ENCODE results near the gene CAMKK1.
A peak's percentile ranks its signal among the peaks of the same experiment; 100 is the strongest.

CAMKK1 gene

GRCh38 chr17:3884188-3884587 lies 8.7 kb downstream of the CAMKK1 start:
- Histone ChIP-seq H3K27me3 (ENCODE audit: insufficient read depth, insufficient read length) (no peaks in the 10 kb centered on the region), H3K4me1 (ENCODE audit: insufficient read depth, insufficient read length) (peaks cover 27% of the 10 kb centered on the region), H3K9ac (ENCODE audit: insufficient read length, low read depth) (no peak overlapping the region), H3K36me3 (ENCODE audit: insufficient read depth, insufficient read length, low read length) (peaks cover 11% of the 10 kb centered on the region), H3K4me3 (ENCODE audit: insufficient read length, low read depth) (no peak overlapping the region), H3K9me3 (ENCODE audit: insufficient read depth, low read length) (no peaks in the 10 kb centered on the region)
- TF ChIP-seq SUZ12 (IDR thresholded peaks at IDR 0.05; ENCODE audit: extremely low read depth, insufficient read depth, insufficient read length) (no peak), YY1 (IDR thresholded peaks at IDR 0.05; ENCODE audit: insufficient read depth, insufficient read length) (no peak), ZNF274 (IDR thresholded peaks at IDR 0.05; ENCODE audit: low read depth, low read length) (no peak)
- no peak for DNase-seq (ENCODE audit: low read depth, low spot score)

GRCh38 chr17:3882276-3882675 lies 10.6 kb downstream of the CAMKK1 start:
- H3K36me3 ChIP-seq (ENCODE audit: insufficient read depth, insufficient read length, low read length), result peaks cover 11% of the 10 kb centered on the region

GRCh38 chr17:3880983-3881382 lies 11.9 kb downstream of the CAMKK1 start:
- TF ChIP-seq ZNF274 (IDR thresholded peaks at IDR 0.05; ENCODE audit: low read depth, low read length) (no peak), YY1 (IDR thresholded peaks at IDR 0.05; ENCODE audit: insufficient read depth, insufficient read length) (no peak), SUZ12 (IDR thresholded peaks at IDR 0.05; ENCODE audit: extremely low read depth, insufficient read depth, insufficient read length) (no peak)
- DNase-seq (ENCODE audit: low read depth, low spot score), result no peak
- no peaks in the 10 kb centered on the region for H3K27me3 ChIP-seq (ENCODE audit: insufficient read depth, insufficient read length)
- H3K36me3 ChIP-seq (ENCODE audit: insufficient read depth, insufficient read length, low read length), result peaks cover 15% of the 10 kb centered on the region
- no peak overlapping the region for H3K4me3 ChIP-seq (ENCODE audit: insufficient read length, low read depth)
- no peak overlapping the region for H3K9ac ChIP-seq (ENCODE audit: insufficient read length, low read depth)
- no peaks in the 10 kb centered on the region for H3K9me3 ChIP-seq (ENCODE audit: insufficient read depth, low read length)
- H3K4me1 ChIP-seq (ENCODE audit: insufficient read depth, insufficient read length), result peaks cover 18% of the 10 kb centered on the region

More at GRCh38 chr17:3882276-3882675, 10.6 kb downstream of the CAMKK1 start:
- Histone ChIP-seq H3K27me3 (ENCODE audit: insufficient read depth, insufficient read length) (no peaks in the 10 kb centered on the region), H3K9me3 (ENCODE audit: insufficient read depth, low read length) (no peaks in the 10 kb centered on the region), H3K4me1 (ENCODE audit: insufficient read depth, insufficient read length) (peaks cover 21% of the 10 kb centered on the region), H3K4me3 (ENCODE audit: insufficient read length, low read depth) (no peak overlapping the region), H3K9ac (ENCODE audit: insufficient read length, low read depth) (no peak overlapping the region)
- DNase-seq (ENCODE audit: low read depth, low spot score), result no peak
- TF ChIP-seq SUZ12 (IDR thresholded peaks at IDR 0.05; ENCODE audit: extremely low read depth, insufficient read depth, insufficient read length) (no peak), ZNF274 (IDR thresholded peaks at IDR 0.05; ENCODE audit: low read depth, low read length) (no peak), YY1 (IDR thresholded peaks at IDR 0.05; ENCODE audit: insufficient read depth, insufficient read length) (no peak)

GRCh38 chr17:3879591-3880417 lies 13.0 kb downstream of the CAMKK1 start:
- DNase-seq (ENCODE audit: low read depth, low spot score), result no peak
- no peaks in the 10 kb centered on the region for H3K9me3 ChIP-seq (ENCODE audit: insufficient read depth, low read length)
- no peak overlapping the region for H3K9ac ChIP-seq (ENCODE audit: insufficient read length, low read depth)
- H3K36me3 ChIP-seq (ENCODE audit: insufficient read depth, insufficient read length, low read length), result peaks cover 10% of the 10 kb centered on the region
- H3K4me3 ChIP-seq (ENCODE audit: insufficient read length, low read depth), result no peak overlapping the region
- H3K27me3 ChIP-seq (ENCODE audit: insufficient read depth, insufficient read length), result no peaks in the 10 kb centered on the region
- no peak for TF ChIP-seq YY1 (IDR thresholded peaks at IDR 0.05; ENCODE audit: insufficient read depth, insufficient read length)
- TF ChIP-seq ZNF274 (IDR thresholded peaks at IDR 0.05; ENCODE audit: low read depth, low read length), result no peak
- TF ChIP-seq SUZ12 (IDR thresholded peaks at IDR 0.05; ENCODE audit: extremely low read depth, insufficient read depth, insufficient read length), result no peak
- peaks cover 12% of the 10 kb centered on the region for H3K4me1 ChIP-seq (ENCODE audit: insufficient read depth, insufficient read length)

- TF ChIP-seq SUZ12 (IDR thresholded peaks at IDR 0.05; ENCODE audit: extremely low read depth, insufficient read depth, insufficient read length) (no peak), YY1 (IDR thresholded peaks at IDR 0.05; ENCODE audit: insufficient read depth, insufficient read length) (no peak), ZNF274 (IDR thresholded peaks at IDR 0.05; ENCODE audit: low read depth, low read length) (no peak)
- H3K4me3 ChIP-seq (ENCODE audit: insufficient read length, low read depth), result no peak overlapping the region
- DNase-seq (ENCODE audit: low read depth, low spot score), result peak; percentile 20
- no peaks in the 10 kb centered on the region for H3K9me3 ChIP-seq (ENCODE audit: insufficient read depth, low read length)
- peaks cover 9% of the 10 kb centered on the region for H3K36me3 ChIP-seq (ENCODE audit: insufficient read depth, insufficient read length, low read length)
- H3K9ac ChIP-seq (ENCODE audit: insufficient read length, low read depth), result no peak overlapping the region
- no peaks in the 10 kb centered on the region for H3K27me3 ChIP-seq (ENCODE audit: insufficient read depth, insufficient read length)
- H3K4me1 ChIP-seq (ENCODE audit: insufficient read depth, insufficient read length), result peaks cover 12% of the 10 kb centered on the region
Observed at GRCh38 chr17:3879186-3879585, 13.7 kb downstream of the CAMKK1 start.

GRCh38 chr17:3877220-3877619 lies 15.6 kb downstream of the CAMKK1 start:
- peaks cover 11% of the 10 kb centered on the region for H3K4me1 ChIP-seq (ENCODE audit: insufficient read depth, insufficient read length)
- H3K36me3 ChIP-seq (ENCODE audit: insufficient read depth, insufficient read length, low read length), result peaks cover 16% of the 10 kb centered on the region
- H3K4me3 ChIP-seq (ENCODE audit: insufficient read length, low read depth), result no peak overlapping the region
- no peak for DNase-seq (ENCODE audit: low read depth, low spot score)
- TF ChIP-seq ZNF274 (IDR thresholded peaks at IDR 0.05; ENCODE audit: low read depth, low read length) (no peak), YY1 (IDR thresholded peaks at IDR 0.05; ENCODE audit: insufficient read depth, insufficient read length) (no peak), SUZ12 (IDR thresholded peaks at IDR 0.05; ENCODE audit: extremely low read depth, insufficient read depth, insufficient read length) (no peak)
- no peak overlapping the region for H3K9ac ChIP-seq (ENCODE audit: insufficient read length, low read depth)
- no peaks in the 10 kb centered on the region for H3K27me3 ChIP-seq (ENCODE audit: insufficient read depth, insufficient read length)
- no peaks in the 10 kb centered on the region for H3K9me3 ChIP-seq (ENCODE audit: insufficient read depth, low read length)

GRCh38 chr17:3875317-3875716 lies 17.5 kb downstream of the CAMKK1 start:
- no peak overlapping the region for H3K9ac ChIP-seq (ENCODE audit: insufficient read length, low read depth)
- H3K27me3 ChIP-seq (ENCODE audit: insufficient read depth, insufficient read length), result no peaks in the 10 kb centered on the region
- no peak for DNase-seq (ENCODE audit: low read depth, low spot score)
- TF ChIP-seq YY1 (IDR thresholded peaks at IDR 0.05; ENCODE audit: insufficient read depth, insufficient read length), result no peak
- no peak for TF ChIP-seq ZNF274 (IDR thresholded peaks at IDR 0.05; ENCODE audit: low read depth, low read length)
- no peak for TF ChIP-seq SUZ12 (IDR thresholded peaks at IDR 0.05; ENCODE audit: extremely low read depth, insufficient read depth, insufficient read length)
- peaks cover 21% of the 10 kb centered on the region for H3K36me3 ChIP-seq (ENCODE audit: insufficient read depth, insufficient read length, low read length)
- no peaks in the 10 kb centered on the region for H3K9me3 ChIP-seq (ENCODE audit: insufficient read depth, low read length)
- no peak overlapping the region for H3K4me3 ChIP-seq (ENCODE audit: insufficient read length, low read depth)
- peaks cover 12% of the 10 kb centered on the region for H3K4me1 ChIP-seq (ENCODE audit: insufficient read depth, insufficient read length)

Data from NT2/D1 (cell line).